Adrenal gland (tissue), 12 donors: ENCODE measurements around the gene HEXA. TPM values are rescaled to one million over a fixed set of nuclear protein-coding genes. Genes with fewer than 3 reads are reported as not detected.

Experiments used
- DNase-seq, 7 donors: peaks; one replicate each; pipeline ENCODE4 v3.0.0-alpha.2; 2019 to 2020
- H3K27ac ChIP-seq, 5 donors: fragments of 200-600 bp; sonication (generic) in 4 of 5; 1 replicate in 3 of 5; 2 replicates in 2 of 5; pipeline versions ENCODE4 v1.5.1 to v1.8.0; 2016 to 2020; ENCODE audit warnings: mild to moderate bottlenecking in 1 of 5
- H3K27me3 ChIP-seq: fragments of 200-600 bp; 2 replicates; pipeline ENCODE4 v1.8.0; 2021
- H3K36me3 ChIP-seq, 2 donors: fragments of 200-600 bp; replicated peaks in 1 of 2; 1 replicate in 1 of 2; 2 replicates in 1 of 2; pipeline versions ENCODE4 v1.5.1 to v1.8.0; 2018 to 2022
- H3K4me1 ChIP-seq, 2 donors: fragments of 200-600 bp; replicated peaks in 1 of 2; 1 replicate in 1 of 2; 2 replicates in 1 of 2; pipeline versions ENCODE4 v1.5.1 to v1.8.0; 2018 to 2021
- H3K4me3 ChIP-seq, 4 donors: fragments of 200-600 bp; sonication (generic) in 3 of 4; one replicate each; pipeline ENCODE4 v1.5.1; 2016 to 2018
- H3K9me3 ChIP-seq, 3 donors: fragments of 200-600 bp; sonication (generic) in 1 of 3; replicated peaks in 1 of 3; 1 replicate in 2 of 3; 2 replicates in 1 of 3; pipeline versions ENCODE4 v1.5.1 to v1.8.0; 2016 to 2021
- POLR2A ChIP-seq, 2 donors: fragments of 450-650 bp; IDR thresholded peaks; one replicate each; pipeline ENCODE4 v1.6.1; 2017; ENCODE audit warnings: antibody characterized with exemption in 2 of 2, mild to moderate bottlenecking in 2 of 2, moderate library complexity in 1 of 2
- WGBS, 4 donors: extraction: QIAGEN DNeasy Blood & Tissue Kit in 2 of 4; methylation state at CpG; one replicate each; pipeline versions ENCODE4 v1.1.5 to v1.1.7; 2013 to 2017; 5-methylcytosine and 5-hydroxymethylcytosine counted together
- intact Hi-C, 2 donors: fragments of 100-400 bp; cut with DNase I; formaldehyde crosslinking; loops; one replicate each; pipeline versions ENCODE4 v1.14.1 to v1.15.0; 2022 to 2023
- polyA plus RNA-seq, 3 donors: library from polyadenylated mRNA; stranded (reverse); fragments of 200-250 nt in 2 of 3; fragments of 350-450 nt in 1 of 3; fragmentation: Illumina TruSeq in 1 of 3; extraction: RNeasy Lipid Tissue Mini Kit (QIAGEN cat#74804) in 1 of 3; gene quantifications; one replicate each; pipeline ENCODE4 v1.2.3, GENCODE V29; 2013 to 2014
- total RNA-seq, 9 donors: library from RNA; depleted of rRNA in 4 of 9; stranded (reverse); fragments of >200 nt in 4 of 9; fragments of 120-200 nt in 1 of 9; fragmentation: NEBNext Ultra II Directional in 1 of 9; extraction: Animal tissue kit (Norgen Biotek cat#: 25700) in 1 of 9; gene quantifications; one replicate each; pipeline versions ENCODE4 v1.1.0 to v1.2.4, GENCODE V29; 2013 to 2023
- TF ChIP-seq, protein P1 (sequence below), 6 experiments: fragments of 450-650 bp in 4 of 6; fragments of 200-600 bp in 2 of 6; sonication (generic) in 1 of 6; IDR thresholded peaks; 1 replicate in 5 of 6; 2 replicates in 1 of 6; pipeline versions ENCODE4 v1.5.1 to v1.8.0; 2016 to 2021; ENCODE audit warnings: antibody characterized with exemption in 6 of 6, mild to moderate bottlenecking in 2 of 6, moderate library complexity in 1 of 6
- donor health status: healthy with polysubstance abuse.
- donor health status: Bipolar disorder and iron deficiency.
- donor health status: DM: yes; HTN: yes; CAD: no.
- donor health status: DM: no; HTN: no; CAD: no.
- donor health status: DM: no; HTN: no; CAD: no.
- donor health status: DM: yes; HTN: yes; CAD: no.

Gene HEXA
- total and polyA plus RNA-seq, 12 donors: 80.1 to 372 (median 170) TPM

DNA sequence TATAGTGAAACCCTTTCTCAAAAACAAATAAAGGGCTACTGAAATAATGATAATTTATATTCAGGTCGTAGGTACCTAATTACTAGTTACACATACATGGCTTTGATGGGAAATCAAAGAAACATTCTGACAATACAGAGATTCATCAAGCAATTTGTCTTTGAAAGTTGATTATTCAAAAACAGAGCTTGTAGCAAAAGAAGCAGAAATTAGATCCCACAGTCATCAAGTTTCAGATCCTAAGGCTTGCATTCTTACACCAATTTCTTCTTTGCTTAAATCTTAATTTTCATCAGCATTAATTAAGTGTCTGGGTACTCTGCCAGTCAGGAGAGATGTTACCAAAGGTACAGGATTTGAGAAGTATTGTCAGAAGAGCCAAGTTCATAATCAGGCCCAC lies 1.5 kb upstream of the HEXA start:
- TF ChIP-seq POLR2A (IDR thresholded peaks at IDR 0.05): no peak
- H3K27me3 ChIP-seq: no peaks in the 10 kb centered on the region
- no peaks in the 10 kb centered on the region for H3K9me3 ChIP-seq
- DNase-seq: no peak
- 79 to 97% (median 88%) methylated on average over 1 of the region's 1 CpG for WGBS, 4 donors
- H3K27ac ChIP-seq: peak overlapping the region in 1 of 5 donors; percentile 95
- H3K4me3 ChIP-seq: no peak overlapping the region
- no peaks in the 10 kb centered on the region for H3K36me3 ChIP-seq
- peaks cover 7 to 38% of the 10 kb centered on the region in 2 donors for H3K4me1 ChIP-seq
- intact Hi-C loops: no loop called here

DNA sequence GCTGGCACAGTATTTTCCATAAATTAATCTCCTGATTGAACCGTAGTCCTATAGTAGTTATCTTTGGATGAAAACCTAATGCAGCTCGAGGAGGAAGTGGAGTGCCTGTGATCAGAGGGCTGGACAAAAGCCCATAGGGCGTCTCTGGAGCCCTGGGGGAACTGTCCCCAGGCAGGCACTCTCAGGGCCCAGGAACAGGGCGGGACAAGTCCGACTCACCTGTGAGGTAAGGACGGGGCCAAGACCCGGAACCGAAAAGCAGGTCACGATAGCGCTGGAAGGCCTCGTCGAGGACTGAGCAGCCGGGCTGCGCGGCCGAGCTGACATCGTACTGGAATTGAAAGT lies 341 bp downstream of the HEXA start:
- no peaks in the 10 kb centered on the region for H3K27me3 ChIP-seq
- peak overlapping the region; percentile 82 to 95 (median 87) for H3K27ac ChIP-seq
- intact Hi-C loops: no loop called here
- peaks cover 7 to 51% of the 10 kb centered on the region in 2 donors for H3K4me1 ChIP-seq
- H3K9me3 ChIP-seq: no peaks in the 10 kb centered on the region
- WGBS, 4 donors: 0% methylated on average over 2 to 17 of the region's 17 CpGs
- peak overlapping the region; percentile 70 to 80 (median 78) for H3K4me3 ChIP-seq
- TF ChIP-seq, protein P1, sequence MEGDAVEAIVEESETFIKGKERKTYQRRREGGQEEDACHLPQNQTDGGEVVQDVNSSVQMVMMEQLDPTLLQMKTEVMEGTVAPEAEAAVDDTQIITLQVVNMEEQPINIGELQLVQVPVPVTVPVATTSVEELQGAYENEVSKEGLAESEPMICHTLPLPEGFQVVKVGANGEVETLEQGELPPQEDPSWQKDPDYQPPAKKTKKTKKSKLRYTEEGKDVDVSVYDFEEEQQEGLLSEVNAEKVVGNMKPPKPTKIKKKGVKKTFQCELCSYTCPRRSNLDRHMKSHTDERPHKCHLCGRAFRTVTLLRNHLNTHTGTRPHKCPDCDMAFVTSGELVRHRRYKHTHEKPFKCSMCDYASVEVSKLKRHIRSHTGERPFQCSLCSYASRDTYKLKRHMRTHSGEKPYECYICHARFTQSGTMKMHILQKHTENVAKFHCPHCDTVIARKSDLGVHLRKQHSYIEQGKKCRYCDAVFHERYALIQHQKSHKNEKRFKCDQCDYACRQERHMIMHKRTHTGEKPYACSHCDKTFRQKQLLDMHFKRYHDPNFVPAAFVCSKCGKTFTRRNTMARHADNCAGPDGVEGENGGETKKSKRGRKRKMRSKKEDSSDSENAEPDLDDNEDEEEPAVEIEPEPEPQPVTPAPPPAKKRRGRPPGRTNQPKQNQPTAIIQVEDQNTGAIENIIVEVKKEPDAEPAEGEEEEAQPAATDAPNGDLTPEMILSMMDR (IDR thresholded peaks at IDR 0.05): no peak
- TF ChIP-seq POLR2A (IDR thresholded peaks at IDR 0.05): no peak
- DNase-seq: peak in 3 of 7 donors; percentile 49 to 61 (median 56)
- H3K36me3 ChIP-seq: peaks cover 0 to 1% of the 10 kb centered on the region in 2 donors

DNA sequence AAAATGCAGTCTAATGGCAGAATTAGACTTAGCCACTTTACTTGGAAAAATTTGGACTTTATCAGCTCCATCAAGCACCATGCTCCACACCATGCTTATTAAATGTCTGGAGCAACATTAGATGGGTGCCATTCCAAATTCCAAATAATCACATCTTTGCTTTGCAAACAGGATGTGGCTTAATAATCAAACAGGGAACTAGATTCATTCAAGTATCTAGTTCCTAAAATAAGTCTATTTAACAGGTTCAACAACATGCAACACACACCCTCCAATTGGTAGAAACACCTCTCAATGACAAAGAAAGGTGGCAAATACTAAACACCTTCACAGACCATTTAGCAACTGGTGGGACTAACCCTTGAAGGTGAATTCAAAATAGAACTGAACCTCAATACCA lies 3.5 kb downstream of the HEXA start:
- intact Hi-C loops: no loop called here

DNA sequence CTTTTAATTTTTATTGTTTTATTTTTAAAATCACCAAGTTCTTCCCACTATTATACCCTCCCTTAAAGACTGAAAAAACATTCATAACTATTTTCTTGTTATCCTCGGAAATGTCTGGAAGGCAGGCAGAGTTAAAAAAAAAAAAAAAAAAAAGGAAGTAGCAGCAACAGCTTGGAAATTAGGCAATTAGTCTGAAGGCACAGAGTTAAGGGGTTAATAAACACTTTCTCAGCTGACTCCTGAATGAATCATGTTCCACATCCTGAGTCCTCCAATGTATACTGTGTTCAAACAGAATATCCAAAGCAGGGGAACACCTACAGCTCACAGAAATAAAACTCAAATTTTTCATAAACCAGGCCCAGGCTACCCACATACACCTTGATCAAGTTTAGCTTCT lies 5.8 kb downstream of the HEXA start:
- intact Hi-C loops: no loop called here
- Histone ChIP-seq H3K27me3 (no peaks in the 10 kb centered on the region), H3K4me1 (peaks cover 7 to 57% of the 10 kb centered on the region in 2 donors), H3K4me3 (no peak overlapping the region), H3K9me3 (no peaks in the 10 kb centered on the region), H3K36me3 (peaks cover 0 to 6% of the 10 kb centered on the region in 2 donors), H3K27ac (peak overlapping the region in 2 of 5 donors; percentile 1 to 17)
- TF ChIP-seq POLR2A (IDR thresholded peaks at IDR 0.05): no peak
- TF ChIP-seq, protein P1 (IDR thresholded peaks at IDR 0.05): no peak
- no peak for DNase-seq
- WGBS, 4 donors: 48 to 76% (median 64%) methylated on average over 1 of the region's 1 CpG

More for the DNA sequence above, 3.5 kb downstream of the HEXA start:
- no peak overlapping the region for H3K4me3 ChIP-seq
- TF ChIP-seq, protein P1 (IDR thresholded peaks at IDR 0.05): no peak
- TF ChIP-seq POLR2A (IDR thresholded peaks at IDR 0.05): no peak
- no peaks in the 10 kb centered on the region for H3K9me3 ChIP-seq
- H3K4me1 ChIP-seq: peaks cover 7 to 69% of the 10 kb centered on the region in 2 donors
- no peak for DNase-seq
- H3K36me3 ChIP-seq: peaks cover 0 to 6% of the 10 kb centered on the region in 2 donors
- no peak overlapping the region for H3K27ac ChIP-seq
- H3K27me3 ChIP-seq: no peaks in the 10 kb centered on the region

DNA sequence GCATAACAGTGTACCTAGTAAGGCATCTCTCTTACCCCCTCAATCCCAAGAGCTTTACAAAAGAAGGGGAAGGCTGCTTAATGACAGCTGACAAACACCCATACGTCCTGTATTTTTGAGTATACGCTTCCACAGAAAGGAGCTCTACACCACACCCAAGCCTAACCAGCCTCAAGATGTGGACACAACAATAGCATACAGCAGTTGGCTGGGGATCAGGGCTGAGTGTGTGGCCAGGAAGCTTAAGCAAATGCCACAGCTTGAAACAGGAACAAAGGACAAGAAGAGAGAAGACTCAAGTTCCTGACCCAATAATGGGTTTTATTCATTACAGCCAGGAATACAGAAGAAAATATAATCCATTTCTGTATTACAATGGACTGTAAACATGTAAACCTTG lies 6.9 kb downstream of the HEXA start:
- H3K27me3 ChIP-seq: no peaks in the 10 kb centered on the region
- 71 to 84% (median 76%) methylated on average over 2 of the region's 2 CpGs for WGBS, 4 donors
- no peaks in the 10 kb centered on the region for H3K9me3 ChIP-seq
- H3K27ac ChIP-seq: peak overlapping the region in 2 of 5 donors; percentile 50 to 62
- H3K36me3 ChIP-seq: peaks cover 0 to 6% of the 10 kb centered on the region in 2 donors
- intact Hi-C loops: no loop called here
- TF ChIP-seq, protein P1 (IDR thresholded peaks at IDR 0.05): no peak
- TF ChIP-seq POLR2A (IDR thresholded peaks at IDR 0.05): no peak
- peaks cover 7 to 47% of the 10 kb centered on the region in 2 donors for H3K4me1 ChIP-seq
- no peak overlapping the region for H3K4me3 ChIP-seq
- DNase-seq: peak in 6 of 7 donors; percentile 23 to 65 (median 46)
